Measurements from ENCODE around the gene LSG1. TPM values are rescaled to one million over a fixed set of nuclear protein-coding genes. Genes with fewer than 3 reads are reported as not detected.
"Not testable (repeated sequence)": the region's sequence is repeated elsewhere in the genome, so short reads cannot be mapped to it uniquely, and the experiment has no call there.

LSG1 gene
- total RNA-seq, 1 experiment from 2014 or later, result 45.8 TPM

- no peak for TF ChIP-seq CREM (CRISPR knock-in tag; IDR thresholded peaks at IDR 0.05)
- no peak for TF ChIP-seq IRF2 (CRISPR knock-in tag; IDR thresholded peaks at IDR 0.05; ENCODE audit: borderline replicate concordance, low read depth)
- TF ChIP-seq, protein P1, sequence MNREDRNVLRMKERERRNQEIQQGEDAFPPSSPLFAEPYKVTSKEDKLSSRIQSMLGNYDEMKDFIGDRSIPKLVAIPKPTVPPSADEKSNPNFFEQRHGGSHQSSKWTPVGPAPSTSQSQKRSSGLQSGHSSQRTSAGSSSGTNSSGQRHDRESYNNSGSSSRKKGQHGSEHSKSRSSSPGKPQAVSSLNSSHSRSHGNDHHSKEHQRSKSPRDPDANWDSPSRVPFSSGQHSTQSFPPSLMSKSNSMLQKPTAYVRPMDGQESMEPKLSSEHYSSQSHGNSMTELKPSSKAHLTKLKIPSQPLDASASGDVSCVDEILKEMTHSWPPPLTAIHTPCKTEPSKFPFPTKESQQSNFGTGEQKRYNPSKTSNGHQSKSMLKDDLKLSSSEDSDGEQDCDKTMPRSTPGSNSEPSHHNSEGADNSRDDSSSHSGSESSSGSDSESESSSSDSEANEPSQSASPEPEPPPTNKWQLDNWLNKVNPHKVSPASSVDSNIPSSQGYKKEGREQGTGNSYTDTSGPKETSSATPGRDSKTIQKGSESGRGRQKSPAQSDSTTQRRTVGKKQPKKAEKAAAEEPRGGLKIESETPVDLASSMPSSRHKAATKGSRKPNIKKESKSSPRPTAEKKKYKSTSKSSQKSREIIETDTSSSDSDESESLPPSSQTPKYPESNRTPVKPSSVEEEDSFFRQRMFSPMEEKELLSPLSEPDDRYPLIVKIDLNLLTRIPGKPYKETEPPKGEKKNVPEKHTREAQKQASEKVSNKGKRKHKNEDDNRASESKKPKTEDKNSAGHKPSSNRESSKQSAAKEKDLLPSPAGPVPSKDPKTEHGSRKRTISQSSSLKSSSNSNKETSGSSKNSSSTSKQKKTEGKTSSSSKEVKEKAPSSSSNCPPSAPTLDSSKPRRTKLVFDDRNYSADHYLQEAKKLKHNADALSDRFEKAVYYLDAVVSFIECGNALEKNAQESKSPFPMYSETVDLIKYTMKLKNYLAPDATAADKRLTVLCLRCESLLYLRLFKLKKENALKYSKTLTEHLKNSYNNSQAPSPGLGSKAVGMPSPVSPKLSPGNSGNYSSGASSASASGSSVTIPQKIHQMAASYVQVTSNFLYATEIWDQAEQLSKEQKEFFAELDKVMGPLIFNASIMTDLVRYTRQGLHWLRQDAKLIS (CRISPR knock-in tag; IDR thresholded peaks at IDR 0.05; ENCODE audit: borderline replicate concordance), result no peak
- no peaks in the 10 kb centered on the region for H3K27me3 Mint-ChIP-seq (ENCODE audit: low read depth)
- POLR2A ChIA-PET, result no interaction called here
- CTCF ChIA-PET, result no interaction called here
- DNase-seq (ENCODE audit: low spot score), result no peak
- peak overlapping the region; percentile 74 for H3K4me3 Mint-ChIP-seq
- no peak for ATAC-seq
- H3K9me3 Mint-ChIP-seq, result no peaks in the 10 kb centered on the region
- no peaks in the 10 kb centered on the region for H3K4me1 Mint-ChIP-seq
- no peak overlapping the region for H3K27ac Mint-ChIP-seq
- H3K36me3 Mint-ChIP-seq, result peaks cover 23% of the 10 kb centered on the region
Measured at GRCh38 chr3:194631696-194632095, 40.3 kb downstream of the LSG1 start.

- ATAC-seq; H3K4me1 Mint-ChIP-seq; H3K9me3 Mint-ChIP-seq; H3K4me3 Mint-ChIP-seq; DNase-seq (ENCODE audit: low spot score); CTCF ChIA-PET; POLR2A ChIA-PET; H3K27me3 Mint-ChIP-seq (ENCODE audit: low read depth); H3K27ac Mint-ChIP-seq: not testable (repeated sequence)
- H3K36me3 Mint-ChIP-seq, result peaks cover 29% of the 10 kb centered on the region
- TF ChIP-seq ZNF317 (CRISPR knock-in tag; IDR thresholded peaks at IDR 0.05; ENCODE audit: borderline replicate concordance, low read depth), result 0 out of 2 replicates have a peak, but pooled peaks have one; percentile 4
Measured at GRCh38 chr3:194630681-194631080, 41.3 kb downstream of the LSG1 start.

GRCh38 chr3:194624956-194625355, 47.0 kb downstream of the LSG1 start:
- H3K4me3 Mint-ChIP-seq, result no peak overlapping the region
- ChIA-PET CTCF (no interaction called here), POLR2A (no interaction called here)
- H3K27ac Mint-ChIP-seq, result no peak overlapping the region
- DNase-seq (ENCODE audit: low spot score) (no peak), ATAC-seq (no peak)
- H3K4me1 Mint-ChIP-seq, result no peaks in the 10 kb centered on the region
- H3K27me3 Mint-ChIP-seq (ENCODE audit: low read depth), result no peaks in the 10 kb centered on the region
- no peaks in the 10 kb centered on the region for H3K9me3 Mint-ChIP-seq
- peaks cover 25% of the 10 kb centered on the region for H3K36me3 Mint-ChIP-seq
- TF ChIP-seq, protein P2, sequence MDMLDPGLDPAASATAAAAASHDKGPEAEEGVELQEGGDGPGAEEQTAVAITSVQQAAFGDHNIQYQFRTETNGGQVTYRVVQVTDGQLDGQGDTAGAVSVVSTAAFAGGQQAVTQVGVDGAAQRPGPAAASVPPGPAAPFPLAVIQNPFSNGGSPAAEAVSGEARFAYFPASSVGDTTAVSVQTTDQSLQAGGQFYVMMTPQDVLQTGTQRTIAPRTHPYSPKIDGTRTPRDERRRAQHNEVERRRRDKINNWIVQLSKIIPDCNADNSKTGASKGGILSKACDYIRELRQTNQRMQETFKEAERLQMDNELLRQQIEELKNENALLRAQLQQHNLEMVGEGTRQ (CRISPR knock-in tag; IDR thresholded peaks at IDR 0.05), result no peak
- TF ChIP-seq ZNF281 (CRISPR knock-in tag; IDR thresholded peaks at IDR 0.05) (no peak), GTF2I (CRISPR knock-in tag; conservative IDR thresholded peaks at IDR 0.05) (no peak), E2F5 (CRISPR knock-in tag; IDR thresholded peaks at IDR 0.05) (no peak), NR2C2 (CRISPR knock-in tag; IDR thresholded peaks at IDR 0.05) (no peak), NFATC4 (CRISPR knock-in tag; IDR thresholded peaks at IDR 0.05) (no peak), ZNF317 (CRISPR knock-in tag; IDR thresholded peaks at IDR 0.05; ENCODE audit: borderline replicate concordance, low read depth) (no peak), ZNF416 (CRISPR knock-in tag; IDR thresholded peaks at IDR 0.05) (no peak), ESRRA (CRISPR knock-in tag; IDR thresholded peaks at IDR 0.05; ENCODE audit: borderline replicate concordance) (no peak), NR1H2 (CRISPR knock-in tag; IDR thresholded peaks at IDR 0.05) (no peak), ZNF232 (CRISPR knock-in tag; IDR thresholded peaks at IDR 0.05) (no peak), JAZF1 (CRISPR knock-in tag; IDR thresholded peaks at IDR 0.05) (no peak), CBFB (CRISPR knock-in tag; IDR thresholded peaks at IDR 0.05; ENCODE audit: low read depth) (no peak), MAX (CRISPR knock-in tag; IDR thresholded peaks at IDR 0.05) (no peak)
- TF ChIP-seq, protein P3, sequence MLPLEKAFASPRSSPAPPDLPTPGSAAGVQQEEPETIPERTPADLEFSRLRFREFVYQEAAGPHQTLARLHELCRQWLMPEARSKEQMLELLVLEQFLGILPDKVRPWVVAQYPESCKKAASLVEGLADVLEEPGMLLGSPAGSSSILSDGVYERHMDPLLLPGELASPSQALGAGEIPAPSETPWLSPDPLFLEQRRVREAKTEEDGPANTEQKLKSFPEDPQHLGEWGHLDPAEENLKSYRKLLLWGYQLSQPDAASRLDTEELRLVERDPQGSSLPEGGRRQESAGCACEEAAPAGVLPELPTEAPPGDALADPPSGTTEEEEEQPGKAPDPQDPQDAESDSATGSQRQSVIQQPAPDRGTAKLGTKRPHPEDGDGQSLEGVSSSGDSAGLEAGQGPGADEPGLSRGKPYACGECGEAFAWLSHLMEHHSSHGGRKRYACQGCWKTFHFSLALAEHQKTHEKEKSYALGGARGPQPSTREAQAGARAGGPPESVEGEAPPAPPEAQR (CRISPR knock-in tag; IDR thresholded peaks at IDR 0.05), result no peak
- TF ChIP-seq, protein P1 (CRISPR knock-in tag; IDR thresholded peaks at IDR 0.05; ENCODE audit: borderline replicate concordance), result no peak
